ENCODE data around the gene GDF10. TPM values are rescaled to one million over a fixed set of nuclear protein-coding genes. Genes with fewer than 3 reads are reported as not detected.

The GDF10 gene
- total and polyA plus RNA-seq, 2 of the 8 experiments (the other 6 are each of a cell fraction or from before 2014, with no cell fraction given), result 0.19 to 0.32 TPM

DNA sequence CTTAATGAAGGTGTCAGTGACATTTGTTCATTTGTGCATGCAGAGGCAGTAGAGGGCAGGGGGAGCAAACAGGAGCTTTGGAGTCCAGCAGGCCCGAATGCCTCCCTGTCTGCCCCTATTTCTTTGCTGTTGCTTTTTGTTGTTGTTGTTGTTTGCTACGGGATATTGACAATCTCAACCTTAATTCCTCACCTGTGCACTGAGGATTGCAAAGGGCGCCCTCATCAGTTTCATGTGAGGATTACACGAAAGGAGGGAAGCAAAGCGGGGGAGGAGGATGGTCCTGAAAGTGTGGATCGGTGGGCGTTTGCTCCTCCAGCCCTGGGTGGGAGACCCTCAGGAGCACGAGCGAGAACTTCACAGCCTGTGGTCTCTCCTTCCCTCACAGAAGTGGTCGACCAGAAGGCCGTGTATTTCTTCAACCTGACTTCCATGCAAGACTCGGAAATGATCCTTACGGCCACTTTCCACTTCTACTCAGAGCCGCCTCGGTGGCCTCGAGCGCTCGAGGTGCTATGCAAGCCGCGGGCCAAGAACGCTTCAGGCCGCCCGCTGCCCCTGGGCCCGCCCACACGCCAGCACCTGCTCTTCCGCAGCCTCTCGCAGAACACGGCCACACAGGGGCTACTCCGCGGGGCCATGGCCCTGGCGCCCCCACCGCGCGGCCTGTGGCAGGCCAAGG lies 9.6 kb downstream of the GDF10 start:
- Histone ChIP-seq H2BK20ac (ENCODE audit: low read length) (no peak overlapping the region), H3K4me1 (replicated peaks in 1 of 4; ENCODE audit: control insufficient read depth in 3 of 4, insufficient read depth in 4 of 4, low read length in 3 of 4) (peaks cover 0 to 5% (median 0%) of the 10 kb centered on the region in 4 experiments; a peak in 3 of 7 replicates), H3K79me2 (ENCODE audit: control insufficient read depth in 1 of 2, insufficient read depth in 2 of 2, low read length in 2 of 2) (no peaks in the 10 kb centered on the region), H3K9ac (replicated peaks in 1 of 4; ENCODE audit: extremely low read depth in 1 of 4, low read depth in 3 of 4, low read length in 3 of 4) (no peak overlapping the region), H4K20me1 (replicated peaks in 1 of 2; ENCODE audit: control insufficient read depth in 1 of 2, insufficient read depth in 2 of 2, low read length in 2 of 2) (no peaks in the 10 kb centered on the region), H3K36me3 (ENCODE audit: control insufficient read depth in 2 of 4, insufficient read depth in 4 of 4, low read length in 3 of 4) (no peaks in the 10 kb centered on the region), H3K4me3 (ENCODE audit: extremely low read depth in 1 of 4, insufficient read depth in 2 of 4, low read depth in 3 of 4, low read length in 4 of 4) (no peak overlapping the region), H3K79me1 (ENCODE audit: low read depth, low read length) (no peaks in the 10 kb centered on the region), H2BK120ac (replicated peaks; ENCODE audit: low read depth, low read length) (no peak overlapping the region), H2BK15ac (ENCODE audit: low read length) (0 out of 2 replicates have a peak overlapping the region, but pooled peaks have one; percentile 81), H4K8ac (ENCODE audit: extremely low read depth, insufficient read depth, low read length) (no peak overlapping the region; the same call in 1 of the 2 replicates), H3K14ac (ENCODE audit: insufficient read length) (no peak overlapping the region), H3K4ac (replicated peaks; ENCODE audit: insufficient read length, low read depth, low read length) (no peak overlapping the region), H3K27me3 (replicated peaks in 1 of 4; ENCODE audit: control insufficient read depth in 3 of 4, extremely low read depth in 1 of 4, insufficient read depth in 3 of 4, low read length in 3 of 4) (no peaks in the 10 kb centered on the region; a peak in 1 of 7 replicates), H2AK5ac (ENCODE audit: low read depth, low read length) (no peak overlapping the region), H3K23ac (ENCODE audit: insufficient read length) (no peak overlapping the region), H2BK12ac (ENCODE audit: low read depth, low read length) (no peak overlapping the region), H2BK5ac (ENCODE audit: low read depth, low read length) (no peak overlapping the region), H4K91ac (replicated peaks; ENCODE audit: insufficient read length, low read length) (no peak overlapping the region), H3K4me2 (ENCODE audit: insufficient read depth in 1 of 2, low read depth in 2 of 2, low read length in 2 of 2) (no peak overlapping the region), H2AFZ (ENCODE audit: low read length) (no peak overlapping the region), H3K18ac (ENCODE audit: extremely low read depth, low read length) (no peak overlapping the region), H3K56ac (replicated peaks; ENCODE audit: insufficient read length, low read depth, low read length) (no peak overlapping the region), H3K9me3 (ENCODE audit: insufficient read depth in 2 of 2, low read depth in 1 of 2, low read length in 1 of 2) (no peaks in the 10 kb centered on the region), H4K5ac (ENCODE audit: insufficient read length, low read depth, low read length) (no peak overlapping the region), H3K23me2 (ENCODE audit: low read depth, low read length) (no peaks in the 10 kb centered on the region), H3K27ac (ENCODE audit: low read depth, low read length) (no peak overlapping the region)
- DNase-seq (ENCODE audit: low read depth in 1 of 2, low spot score in 2 of 2), result peak in 1 of 2 experiments; percentile 74
- WGBS, 2 experiments (ENCODE audit: extremely low coverage in 1 of 2, insufficient coverage in 1 of 2, insufficient read length in 1 of 2, insufficient replicate concordance in 2 of 2, low coverage in 1 of 2, low lambda C conversion rate in 2 of 2, missing lambda C conversion rate in 1 of 2), result 79% methylated on average over 30 of the region's 34 CpGs; no CpG with 5 or more reads in 1 of the 2 experiments
- POLR2A ChIA-PET (ENCODE audit: partially characterized antibody), result interaction anchor here (1.2 kb wide), 1 partner anchor 10 kb away, joined by 3 read pairs; no protein-coding TSS in a partner anchor
- FAIRE-seq, result no peak
- CTCF ChIA-PET (ENCODE audit: partially characterized antibody), result interaction anchor here (0.6 to 11.8 kb wide), 11 partner anchors 20 to 314 kb away, joined by 3 to 201 read pairs (median 4); no protein-coding TSS in a partner anchor
- no peak for TF ChIP-seq POU5F1 (IDR thresholded peaks at IDR 0.05; ENCODE audit: low read depth, low read length)
- TF ChIP-seq POLR2A (IDR thresholded peaks at IDR 0.05; ENCODE audit: control extremely low read depth in 1 of 2, low read depth in 2 of 2, low read length in 2 of 2), result no peak
- TF ChIP-seq, protein P1, sequence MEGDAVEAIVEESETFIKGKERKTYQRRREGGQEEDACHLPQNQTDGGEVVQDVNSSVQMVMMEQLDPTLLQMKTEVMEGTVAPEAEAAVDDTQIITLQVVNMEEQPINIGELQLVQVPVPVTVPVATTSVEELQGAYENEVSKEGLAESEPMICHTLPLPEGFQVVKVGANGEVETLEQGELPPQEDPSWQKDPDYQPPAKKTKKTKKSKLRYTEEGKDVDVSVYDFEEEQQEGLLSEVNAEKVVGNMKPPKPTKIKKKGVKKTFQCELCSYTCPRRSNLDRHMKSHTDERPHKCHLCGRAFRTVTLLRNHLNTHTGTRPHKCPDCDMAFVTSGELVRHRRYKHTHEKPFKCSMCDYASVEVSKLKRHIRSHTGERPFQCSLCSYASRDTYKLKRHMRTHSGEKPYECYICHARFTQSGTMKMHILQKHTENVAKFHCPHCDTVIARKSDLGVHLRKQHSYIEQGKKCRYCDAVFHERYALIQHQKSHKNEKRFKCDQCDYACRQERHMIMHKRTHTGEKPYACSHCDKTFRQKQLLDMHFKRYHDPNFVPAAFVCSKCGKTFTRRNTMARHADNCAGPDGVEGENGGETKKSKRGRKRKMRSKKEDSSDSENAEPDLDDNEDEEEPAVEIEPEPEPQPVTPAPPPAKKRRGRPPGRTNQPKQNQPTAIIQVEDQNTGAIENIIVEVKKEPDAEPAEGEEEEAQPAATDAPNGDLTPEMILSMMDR (IDR thresholded peaks at IDR 0.05; ENCODE audit: control extremely low read depth in 1 of 3, insufficient read depth in 1 of 3, low read depth in 1 of 3, low read length in 3 of 3), result peak; percentile 60 to 81 (median 70)
- TF ChIP-seq CREB1 (IDR thresholded peaks at IDR 0.05), result no peak
- peak; percentile 68 to 72 for TF ChIP-seq RAD21 (IDR thresholded peaks at IDR 0.05 in 1 of 2, conservative IDR thresholded peaks at IDR 0.05 in 1 of 2; ENCODE audit: low read depth in 2 of 2, low read length in 2 of 2)
- TF ChIP-seq HDAC6 (IDR thresholded peaks at IDR 0.05; ENCODE audit: low read depth, low read length), result no peak
- TF ChIP-seq JUN (IDR thresholded peaks at IDR 0.05; ENCODE audit: low read depth, low read length), result no peak
- TF ChIP-seq, protein P2, sequence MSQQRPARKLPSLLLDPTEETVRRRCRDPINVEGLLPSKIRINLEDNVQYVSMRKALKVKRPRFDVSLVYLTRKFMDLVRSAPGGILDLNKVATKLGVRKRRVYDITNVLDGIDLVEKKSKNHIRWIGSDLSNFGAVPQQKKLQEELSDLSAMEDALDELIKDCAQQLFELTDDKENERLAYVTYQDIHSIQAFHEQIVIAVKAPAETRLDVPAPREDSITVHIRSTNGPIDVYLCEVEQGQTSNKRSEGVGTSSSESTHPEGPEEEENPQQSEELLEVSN (IDR thresholded peaks at IDR 0.05), result peak; percentile 77
- TF ChIP-seq CBX8 (IDR thresholded peaks at IDR 0.05; ENCODE audit: borderline replicate concordance, low read depth, low read length), result no peak
